ENCODE results near the gene TAS2R42. TPM values are rescaled to one million over a fixed set of nuclear protein-coding genes. Genes with fewer than 3 reads are reported as not detected.

Gene TAS2R42
- total and polyA plus RNA-seq, 8 donors, result 0.15 TPM; not detected in 7

- ATAC-seq (no peak), DNase-seq (no peak)
- no peaks in the 10 kb centered on the region for H3K4me1 ChIP-seq
- H3K27me3 ChIP-seq, result no peaks in the 10 kb centered on the region
- no peak for TF ChIP-seq CTCF (IDR thresholded peaks at IDR 0.05)
- H3K36me3 ChIP-seq, result no peaks in the 10 kb centered on the region
- no peak overlapping the region for H3K27ac ChIP-seq
- no peak overlapping the region for H3K4me3 ChIP-seq
- intact Hi-C loops (cut with DNase I), result loop anchor here in 1 of 2 donors (10.0 kb wide), 1 partner anchor 281 kb away; no protein-coding TSS in a partner anchor
- H3K9me3 ChIP-seq, result no peaks in the 10 kb centered on the region
Measured at GRCh38 chr12:11204173-11204572, 17.4 kb upstream of the TAS2R42 start.

- no peak for TF ChIP-seq CTCF (IDR thresholded peaks at IDR 0.05)
- H3K36me3 ChIP-seq, result no peaks in the 10 kb centered on the region
- intact Hi-C loops (cut with DNase I), result loop anchor here in 1 of 2 donors (10.0 kb wide), 1 partner anchor 282 kb away; no protein-coding TSS in a partner anchor
- ATAC-seq (no peak), DNase-seq (no peak)
- H3K4me3 ChIP-seq, result no peak overlapping the region
- H3K27me3 ChIP-seq, result no peaks in the 10 kb centered on the region
- H3K4me1 ChIP-seq, result no peaks in the 10 kb centered on the region
- H3K9me3 ChIP-seq, result no peaks in the 10 kb centered on the region
- no peak overlapping the region for H3K27ac ChIP-seq
Measured at GRCh38 chr12:11202811-11203210, 16.1 kb upstream of the TAS2R42 start.

GRCh38 chr12:11183011-11183410 is 3.7 kb downstream of the TAS2R42 start:
- Histone ChIP-seq H3K27ac (no peak overlapping the region), H3K9me3 (no peaks in the 10 kb centered on the region), H3K4me3 (no peak overlapping the region), H3K27me3 (no peaks in the 10 kb centered on the region), H3K36me3 (no peaks in the 10 kb centered on the region), H3K4me1 (no peaks in the 10 kb centered on the region)
- DNase-seq (no peak), ATAC-seq (no peak)
- intact Hi-C loops (cut with DNase I), result no loop called here
- no peak for TF ChIP-seq CTCF (IDR thresholded peaks at IDR 0.05)

GRCh38 chr12:11182529-11182928 is 4.2 kb downstream of the TAS2R42 start:
- no peak for TF ChIP-seq CTCF (IDR thresholded peaks at IDR 0.05)
- Histone ChIP-seq H3K36me3 (no peaks in the 10 kb centered on the region), H3K4me1 (no peaks in the 10 kb centered on the region), H3K27ac (no peak overlapping the region), H3K4me3 (no peak overlapping the region), H3K27me3 (no peaks in the 10 kb centered on the region), H3K9me3 (no peaks in the 10 kb centered on the region)
- no peak for DNase-seq
- no peak for ATAC-seq
- intact Hi-C loops (cut with DNase I), result no loop called here

GRCh38 chr12:11178250-11178649 is 8.5 kb downstream of the TAS2R42 start:
- ATAC-seq (no peak), DNase-seq (no peak)
- intact Hi-C loops (cut with DNase I), result no loop called here
- H3K9me3 ChIP-seq, result no peaks in the 10 kb centered on the region
- peaks cover 0 to 2% of the 10 kb centered on the region in 2 donors for H3K4me1 ChIP-seq
- H3K27me3 ChIP-seq, result no peaks in the 10 kb centered on the region
- H3K36me3 ChIP-seq, result no peaks in the 10 kb centered on the region
- TF ChIP-seq CTCF (IDR thresholded peaks at IDR 0.05), result no peak
- no peak overlapping the region for H3K4me3 ChIP-seq
- no peak overlapping the region for H3K27ac ChIP-seq

Measured in left lung (tissue), 10 donors.